Measurements from ENCODE around the gene ADAMTS16.

- TF ChIP-seq, protein P1, sequence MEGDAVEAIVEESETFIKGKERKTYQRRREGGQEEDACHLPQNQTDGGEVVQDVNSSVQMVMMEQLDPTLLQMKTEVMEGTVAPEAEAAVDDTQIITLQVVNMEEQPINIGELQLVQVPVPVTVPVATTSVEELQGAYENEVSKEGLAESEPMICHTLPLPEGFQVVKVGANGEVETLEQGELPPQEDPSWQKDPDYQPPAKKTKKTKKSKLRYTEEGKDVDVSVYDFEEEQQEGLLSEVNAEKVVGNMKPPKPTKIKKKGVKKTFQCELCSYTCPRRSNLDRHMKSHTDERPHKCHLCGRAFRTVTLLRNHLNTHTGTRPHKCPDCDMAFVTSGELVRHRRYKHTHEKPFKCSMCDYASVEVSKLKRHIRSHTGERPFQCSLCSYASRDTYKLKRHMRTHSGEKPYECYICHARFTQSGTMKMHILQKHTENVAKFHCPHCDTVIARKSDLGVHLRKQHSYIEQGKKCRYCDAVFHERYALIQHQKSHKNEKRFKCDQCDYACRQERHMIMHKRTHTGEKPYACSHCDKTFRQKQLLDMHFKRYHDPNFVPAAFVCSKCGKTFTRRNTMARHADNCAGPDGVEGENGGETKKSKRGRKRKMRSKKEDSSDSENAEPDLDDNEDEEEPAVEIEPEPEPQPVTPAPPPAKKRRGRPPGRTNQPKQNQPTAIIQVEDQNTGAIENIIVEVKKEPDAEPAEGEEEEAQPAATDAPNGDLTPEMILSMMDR (IDR thresholded peaks at IDR 0.05), result no peak
- no peak for TF ChIP-seq POLR2A (IDR thresholded peaks at IDR 0.05)
Measured at GRCh38 chr5:5165541-5166002, 25.4 kb downstream of the ADAMTS16 start.
